ENCODE data around the gene HNRNPA0. TPM values are rescaled to one million over a fixed set of nuclear protein-coding genes. Genes with fewer than 3 reads are reported as not detected.

The HNRNPA0 gene
- total RNA-seq, 1 donor from 2014 or later: 15.0 TPM

GRCh38 chr5:137728048-137728447, 26.1 kb downstream of the HNRNPA0 start:
- no peak for DNase-seq (ENCODE audit: extremely low read depth, low read depth, low spot score)

GRCh38 chr5:137727623-137728022, 26.5 kb downstream of the HNRNPA0 start:
- DNase-seq (ENCODE audit: extremely low read depth, low read depth, low spot score): no peak

- no peak for DNase-seq (ENCODE audit: extremely low read depth, low read depth, low spot score)
Observed at GRCh38 chr5:137724251-137724650, 29.9 kb downstream of the HNRNPA0 start.

- no peak for DNase-seq (ENCODE audit: extremely low read depth, low read depth, low spot score)
Observed at GRCh38 chr5:137718611-137719010, 35.6 kb downstream of the HNRNPA0 start.

- DNase-seq (ENCODE audit: extremely low read depth, low read depth, low spot score): no peak
Observed at GRCh38 chr5:137716337-137716736, 37.8 kb downstream of the HNRNPA0 start.

GRCh38 chr5:137715456-137715855, 38.7 kb downstream of the HNRNPA0 start:
- DNase-seq (ENCODE audit: extremely low read depth, low read depth, low spot score): no peak

GRCh38 chr5:137714946-137715345, 39.2 kb downstream of the HNRNPA0 start:
- no peak for DNase-seq (ENCODE audit: extremely low read depth, low read depth, low spot score)

- DNase-seq (ENCODE audit: extremely low read depth, low read depth, low spot score): no peak
Observed at GRCh38 chr5:137714494-137714893, 39.7 kb downstream of the HNRNPA0 start.

GRCh38 chr5:137712139-137712667, 42.0 kb downstream of the HNRNPA0 start:
- DNase-seq (ENCODE audit: extremely low read depth, low read depth, low spot score): no peak

- DNase-seq (ENCODE audit: extremely low read depth, low read depth, low spot score): no peak
Observed at GRCh38 chr5:137710086-137710485, 44.1 kb downstream of the HNRNPA0 start.

GRCh38 chr5:137708796-137709559, 45.2 kb downstream of the HNRNPA0 start:
- no peak for DNase-seq (ENCODE audit: extremely low read depth, low read depth, low spot score)

- DNase-seq (ENCODE audit: extremely low read depth, low read depth, low spot score): no peak
Observed at GRCh38 chr5:137708062-137708461, 46.1 kb downstream of the HNRNPA0 start.

- peak; percentile 47 for DNase-seq (ENCODE audit: extremely low read depth, low read depth, low spot score)
Observed at GRCh38 chr5:137706841-137707240, 47.3 kb downstream of the HNRNPA0 start.

GRCh38 chr5:137705106-137705505, 49.1 kb downstream of the HNRNPA0 start:
- DNase-seq (ENCODE audit: extremely low read depth, low read depth, low spot score): no peak

- no peak for DNase-seq (ENCODE audit: extremely low read depth, low read depth, low spot score)
Observed at GRCh38 chr5:137703565-137703964, 50.6 kb downstream of the HNRNPA0 start.

GRCh38 chr5:137700282-137700680, 53.9 kb downstream of the HNRNPA0 start:
- no peak for DNase-seq (ENCODE audit: extremely low read depth, low read depth, low spot score)

- no peak for DNase-seq (ENCODE audit: extremely low read depth, low read depth, low spot score)
Observed at GRCh38 chr5:137699336-137700281, 54.6 kb downstream of the HNRNPA0 start.

- DNase-seq (ENCODE audit: extremely low read depth, low read depth, low spot score): peak; percentile 29
Observed at GRCh38 chr5:137696481-137696880, 57.7 kb downstream of the HNRNPA0 start.

GRCh38 chr5:137695651-137696428, 58.3 kb downstream of the HNRNPA0 start:
- DNase-seq (ENCODE audit: extremely low read depth, low read depth, low spot score): peak; percentile 62

Data from glomerular endothelial cell (primary cell).